DMS 273 (cell line): ENCODE measurements around the gene CLEC11A.

ENCODE experiments used
- DNase-seq: peaks from one replicate; lab custom pipeline; 2025; ENCODE audit not compliant: unreplicated experiment; lab: John Stamatoyannopoulos, UW

The CLEC11A gene, protein sequence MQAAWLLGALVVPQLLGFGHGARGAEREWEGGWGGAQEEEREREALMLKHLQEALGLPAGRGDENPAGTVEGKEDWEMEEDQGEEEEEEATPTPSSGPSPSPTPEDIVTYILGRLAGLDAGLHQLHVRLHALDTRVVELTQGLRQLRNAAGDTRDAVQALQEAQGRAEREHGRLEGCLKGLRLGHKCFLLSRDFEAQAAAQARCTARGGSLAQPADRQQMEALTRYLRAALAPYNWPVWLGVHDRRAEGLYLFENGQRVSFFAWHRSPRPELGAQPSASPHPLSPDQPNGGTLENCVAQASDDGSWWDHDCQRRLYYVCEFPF

DNA sequence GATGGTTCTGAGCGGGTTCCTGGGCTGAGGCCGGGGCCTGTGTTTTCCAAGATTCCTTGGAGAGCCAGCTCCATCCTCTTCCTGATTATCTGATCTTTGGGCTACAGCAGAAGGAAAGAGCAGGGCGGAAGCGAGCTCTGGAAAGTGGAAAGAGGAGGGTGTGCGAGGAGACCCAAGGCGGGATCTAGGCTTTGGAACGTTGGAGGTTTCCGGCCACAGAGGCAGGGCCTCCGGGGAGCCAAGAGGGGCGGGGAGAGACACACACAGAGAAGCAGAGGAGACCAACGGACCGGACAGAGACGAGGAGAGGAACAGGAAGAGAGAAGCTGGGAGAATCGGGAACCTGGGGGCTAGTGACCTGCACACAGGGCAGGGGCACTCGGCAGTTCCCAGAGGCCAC lies at the start of gene CLEC11A:
Gene CLEC11A (plus strand): TSS at position 296 of the 400 bp plus-strand sequence. CDS start 162 bp downstream, outside the sequence.
- DNase-seq: no peak

DNA sequence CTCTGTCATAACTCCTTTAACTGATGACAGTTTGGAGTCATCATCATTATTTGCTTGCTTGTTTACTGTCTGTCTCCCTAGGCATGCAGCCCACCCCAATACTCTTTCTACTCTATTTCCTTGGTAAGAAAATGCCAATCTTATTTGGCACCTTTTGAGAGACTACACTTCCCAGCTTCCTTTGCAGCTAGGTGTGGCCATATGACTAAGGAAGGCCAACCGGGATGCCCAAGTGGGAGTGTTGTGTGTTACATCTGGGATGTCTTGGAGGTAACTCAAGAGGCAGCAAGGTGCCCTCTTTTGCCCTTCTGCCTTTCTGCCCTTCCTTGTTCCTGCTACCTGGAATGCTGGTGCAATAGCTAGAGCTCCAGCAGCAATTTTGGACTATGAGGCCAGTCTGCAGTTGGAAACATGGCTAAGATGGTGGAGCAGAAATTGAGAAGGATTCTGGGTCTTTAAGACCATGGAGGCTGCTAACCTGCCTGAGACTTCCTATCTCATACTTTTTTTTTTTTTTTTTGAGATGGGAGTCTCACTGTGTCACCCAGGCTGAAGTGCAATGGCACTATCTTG lies 46.5 kb upstream of the CLEC11A start:
- no peak for DNase-seq

DNA sequence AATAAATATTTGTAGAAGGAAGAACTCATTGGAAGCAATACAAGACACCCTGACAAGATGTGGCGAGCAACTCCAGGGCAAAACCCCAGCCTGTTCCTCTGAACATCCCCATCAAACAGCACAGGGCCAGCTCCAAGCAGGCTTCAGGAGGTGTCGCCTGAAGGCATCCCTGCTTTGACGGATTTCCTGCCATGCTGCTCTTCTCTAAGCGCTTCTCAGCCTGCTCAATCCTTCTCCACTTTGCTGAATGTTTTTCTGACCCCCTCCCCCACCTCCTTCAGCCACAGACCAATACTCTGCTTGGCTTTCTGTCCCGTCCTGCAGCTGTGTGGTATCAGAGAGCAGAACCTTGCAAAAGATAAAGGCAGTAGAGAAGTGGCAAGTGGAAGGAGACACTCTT lies 45.5 kb upstream of the CLEC11A start:
- DNase-seq: no peak

DNA sequence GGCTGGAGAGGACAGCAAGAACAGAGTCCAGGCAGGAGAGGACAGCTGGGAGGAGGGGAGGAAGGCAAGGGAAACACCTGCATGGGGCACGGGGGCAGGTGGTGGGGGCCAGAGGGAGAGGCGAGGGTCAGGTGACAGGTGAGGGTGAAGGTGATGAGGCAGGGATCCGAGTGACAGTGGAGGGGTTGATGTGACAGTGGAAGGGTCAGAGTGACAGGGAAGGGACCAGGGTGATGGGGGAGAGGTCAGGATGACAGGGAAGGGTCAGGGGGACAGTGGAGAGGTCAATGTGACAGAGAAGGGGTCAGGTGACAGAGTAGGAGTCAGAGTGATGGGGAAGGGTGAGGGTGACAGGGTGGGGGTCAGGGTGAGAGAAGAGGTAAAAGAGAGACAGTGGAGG lies 44.8 kb upstream of the CLEC11A start:
- DNase-seq: no peak

DNA sequence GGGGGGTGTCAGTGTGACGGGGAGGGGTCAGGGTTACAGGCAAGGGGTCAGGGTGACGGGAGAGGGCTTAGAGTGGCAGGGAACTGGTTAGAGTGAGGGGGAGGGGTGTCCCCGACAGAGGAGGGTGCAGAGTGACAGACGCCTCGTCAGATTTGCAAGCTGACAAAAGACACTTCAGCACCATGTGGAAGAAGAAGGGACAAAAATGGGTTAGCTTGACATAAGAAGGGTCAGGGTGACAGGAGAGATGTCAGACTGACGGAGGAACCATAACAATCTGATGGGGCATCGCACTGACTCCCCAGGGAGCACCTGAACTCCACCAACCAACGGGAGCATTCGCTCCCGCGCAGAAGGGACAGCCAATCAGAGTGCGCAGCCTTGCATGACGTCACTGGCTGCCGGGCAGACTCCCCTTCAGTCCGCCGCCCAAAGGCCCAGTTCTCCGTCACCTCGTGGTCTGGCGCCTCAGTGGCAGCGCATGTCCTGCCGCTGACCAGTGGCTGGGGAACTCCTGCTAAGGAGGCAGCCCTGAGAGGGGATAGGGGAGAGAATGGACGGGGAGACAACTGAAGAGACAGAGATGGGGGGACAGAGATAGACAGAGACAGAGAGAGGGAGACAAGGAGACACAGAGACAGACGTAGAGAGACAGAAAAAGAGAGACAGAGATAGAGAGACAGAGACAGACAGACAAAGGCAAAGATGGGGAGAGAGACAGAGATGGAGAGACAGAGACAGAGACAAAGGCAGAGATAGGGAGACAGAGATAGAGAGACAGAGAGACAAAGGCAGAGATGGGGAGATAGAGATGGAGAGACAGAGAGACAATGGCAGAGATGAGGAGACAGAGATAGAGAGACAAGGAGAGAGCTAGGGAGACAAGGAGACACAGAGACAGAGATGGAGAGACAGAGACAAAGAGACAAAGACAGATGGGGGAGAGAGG lies 43.7 kb upstream of the CLEC11A start:
- peak; percentile 83 for DNase-seq

DNA sequence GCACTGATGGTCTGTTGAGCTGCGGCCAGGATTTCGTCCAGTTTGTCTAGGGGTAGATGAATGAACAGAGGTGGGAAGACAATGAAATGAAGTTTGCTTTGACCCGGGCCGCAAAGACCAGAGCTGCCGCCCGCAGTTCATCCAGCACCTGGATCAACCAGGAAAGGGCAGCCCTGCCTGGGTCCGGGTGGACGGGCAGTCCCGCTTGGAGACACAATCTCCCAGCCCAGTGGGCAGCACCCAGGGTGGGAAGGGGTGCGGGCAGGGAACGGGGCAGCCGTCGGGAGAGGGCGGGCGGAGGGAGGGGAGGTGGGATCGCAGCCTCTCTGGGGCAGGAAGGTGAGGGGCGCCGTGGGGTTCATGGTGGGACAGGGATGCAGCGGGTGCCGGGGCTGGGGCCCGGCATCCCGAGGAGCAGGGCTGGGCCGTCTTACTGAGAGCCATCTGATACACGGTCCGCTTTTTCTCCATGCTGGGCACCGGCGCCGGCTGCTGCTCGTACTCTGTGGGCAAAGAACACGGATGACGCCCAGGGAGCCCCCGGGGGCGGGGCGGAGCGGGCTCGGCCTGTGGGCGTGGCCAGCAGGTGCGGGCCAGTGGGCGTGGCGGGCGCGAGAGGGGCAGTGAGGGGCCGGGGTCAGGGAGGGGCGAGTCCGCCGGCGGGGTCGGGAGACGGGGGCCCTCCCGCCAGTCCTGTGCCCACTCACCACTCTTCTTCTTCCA lies 36.7 kb upstream of the CLEC11A start:
- no peak for DNase-seq

DNA sequence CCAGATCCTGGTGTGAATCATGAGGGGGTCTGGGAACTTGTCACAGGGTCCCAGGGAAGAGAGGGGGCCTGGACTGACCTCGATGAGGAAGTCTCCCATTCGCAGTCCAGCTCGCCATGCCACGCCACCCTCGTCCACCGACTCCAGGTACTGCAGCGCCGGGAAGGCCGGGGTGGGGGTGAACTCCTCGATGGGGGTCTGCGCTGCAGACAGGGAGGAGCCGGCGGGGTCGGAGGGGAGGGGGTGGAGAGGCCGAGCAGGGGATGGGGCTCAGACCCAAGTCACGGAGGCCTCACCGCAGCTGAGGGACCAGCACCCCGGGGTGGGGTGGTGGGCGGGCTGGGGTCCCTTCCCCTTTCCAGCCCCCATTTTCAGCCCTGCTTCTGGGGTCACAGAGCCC lies 34.4 kb upstream of the CLEC11A start:
- DNase-seq: no peak

DNA sequence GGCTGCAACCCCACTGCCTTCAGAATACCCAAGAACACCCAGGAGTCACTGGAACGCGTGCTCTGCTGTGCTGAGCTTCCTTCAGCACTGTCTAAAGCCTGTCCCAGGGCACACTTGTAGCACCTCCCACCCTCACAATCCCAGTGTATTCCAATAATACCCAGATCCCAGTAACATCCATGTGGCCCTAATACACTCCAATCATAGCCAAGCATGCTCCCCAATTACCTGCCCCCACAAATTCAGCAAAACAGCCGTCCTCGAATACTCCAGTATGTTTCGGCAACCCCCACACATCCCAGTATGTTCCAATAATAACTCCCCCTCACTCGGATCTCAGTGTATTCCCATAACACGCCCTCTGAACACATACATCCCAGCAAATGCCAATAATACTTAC lies 32.7 kb upstream of the CLEC11A start:
- no peak for DNase-seq

DNA sequence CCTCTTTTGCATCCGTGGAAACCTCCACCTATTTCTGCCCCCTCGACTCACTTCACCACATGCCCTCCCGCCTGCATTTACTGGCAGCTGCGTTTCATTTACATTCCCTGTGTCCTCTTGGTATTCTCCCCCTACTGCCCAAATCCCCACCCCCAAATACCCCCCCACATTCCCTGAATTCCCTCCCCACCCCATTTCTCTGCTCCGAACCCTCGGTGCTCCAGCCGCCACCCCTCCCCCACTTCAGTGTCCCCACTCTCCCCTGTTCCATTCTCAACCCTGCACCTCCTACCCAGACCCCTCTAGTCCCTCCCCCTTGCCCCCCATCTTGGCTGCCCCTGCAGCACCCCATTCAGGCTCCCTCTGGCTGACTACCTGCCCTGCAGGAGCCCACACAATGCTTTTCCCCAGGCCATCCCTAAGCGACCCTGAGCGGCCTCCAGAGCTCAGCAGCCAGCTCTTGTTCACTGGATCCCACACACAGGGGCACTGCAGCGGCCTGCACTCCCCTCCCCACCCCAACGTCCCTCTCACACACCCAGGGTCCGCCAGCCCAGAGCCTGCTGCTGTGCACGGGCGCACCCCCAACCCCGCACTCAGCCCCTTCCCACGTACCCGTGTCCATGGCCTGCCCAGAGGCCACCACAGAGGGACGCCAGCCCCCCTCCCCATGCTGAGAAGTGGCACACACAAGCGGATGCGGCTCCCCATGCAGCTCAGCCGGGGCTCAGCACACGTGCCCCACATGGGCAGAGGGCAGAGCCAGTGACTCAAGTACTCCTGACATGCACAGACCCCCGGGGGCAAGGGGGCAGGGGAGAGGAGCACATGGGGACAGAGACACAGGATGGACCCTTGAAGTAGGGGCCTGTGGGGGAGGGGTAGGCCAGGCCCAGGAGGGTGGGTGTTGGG lies 29.8 kb upstream of the CLEC11A start:
- no peak for DNase-seq

DNA sequence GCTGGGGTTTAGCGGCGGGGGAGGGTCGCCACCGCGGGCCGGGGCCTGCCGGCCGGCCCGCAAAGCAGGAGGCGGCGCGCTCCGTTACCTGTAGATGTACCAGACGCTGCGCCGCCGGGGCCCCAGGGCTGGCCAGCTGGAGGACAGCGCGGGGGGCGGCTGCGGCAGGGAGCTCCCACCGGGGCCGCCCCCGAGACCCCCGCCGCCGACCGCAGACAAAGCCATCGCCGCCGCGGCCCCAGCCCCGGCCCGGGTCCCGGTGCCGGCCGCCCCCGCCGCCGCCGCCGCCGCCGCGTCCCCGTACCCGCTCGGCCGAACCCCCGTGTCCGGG lies 28.4 kb upstream of the CLEC11A start:
- DNase-seq: no peak

DNA sequence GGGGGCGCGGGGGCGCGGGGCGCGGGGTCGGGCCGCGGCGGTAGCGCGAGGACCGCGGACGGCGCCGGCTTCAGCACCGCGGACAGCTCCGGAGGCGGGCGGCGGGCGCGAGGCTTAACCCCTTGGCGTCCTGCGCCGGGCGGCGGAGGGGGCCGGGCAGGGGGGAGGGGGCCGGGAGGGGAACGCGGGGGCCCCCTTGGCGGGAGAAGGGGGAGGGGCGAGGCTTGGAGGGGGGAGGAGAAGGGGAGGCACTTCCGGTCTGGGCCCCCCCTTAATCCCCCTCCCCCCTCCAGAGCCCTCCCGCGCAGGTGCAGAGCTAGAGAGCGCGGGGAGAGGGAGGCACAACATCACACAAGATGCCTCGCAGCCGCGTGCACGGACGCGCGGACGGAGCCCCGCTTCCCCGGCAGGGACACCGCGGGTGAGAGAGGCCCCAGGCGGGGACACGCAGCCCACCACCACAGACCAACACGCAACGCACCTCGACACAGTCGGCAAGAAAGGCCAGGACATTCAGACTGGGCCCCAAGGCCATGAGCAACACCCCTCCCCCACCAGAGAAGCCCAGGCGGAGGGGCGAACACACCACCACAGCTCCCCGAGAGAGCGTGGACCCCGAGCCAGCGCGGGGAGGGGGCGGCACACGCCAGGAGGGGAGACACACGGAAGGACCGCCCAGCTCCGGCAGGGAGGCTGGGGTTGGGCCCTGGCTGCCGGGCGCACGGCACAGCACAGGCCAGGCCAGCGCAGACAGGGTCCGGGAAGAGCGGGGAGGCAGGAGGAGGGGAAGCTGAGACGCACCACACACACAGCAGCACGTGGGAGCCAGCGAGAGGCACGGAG lies 27.7 kb upstream of the CLEC11A start:
- DNase-seq: peak; percentile 43

DNA sequence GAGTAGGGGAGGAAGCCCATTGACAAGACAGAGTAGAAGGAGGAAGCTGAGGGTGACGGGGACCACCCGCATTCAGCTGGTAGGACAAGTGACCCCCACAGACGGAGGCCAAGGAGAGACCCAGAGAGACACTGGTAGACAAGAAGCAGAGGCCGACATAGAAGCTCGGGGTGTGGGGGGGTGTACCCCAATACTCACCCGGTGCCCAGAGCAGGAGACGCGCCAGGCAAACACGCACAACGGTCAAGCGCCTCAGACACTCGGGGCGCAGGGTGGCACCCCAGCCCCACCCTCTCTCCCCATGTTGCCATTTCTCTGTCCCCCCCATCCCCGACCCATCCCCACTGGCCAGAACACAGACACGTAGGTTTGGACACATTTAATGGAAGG lies 27.1 kb upstream of the CLEC11A start:
- DNase-seq: no peak

DNA sequence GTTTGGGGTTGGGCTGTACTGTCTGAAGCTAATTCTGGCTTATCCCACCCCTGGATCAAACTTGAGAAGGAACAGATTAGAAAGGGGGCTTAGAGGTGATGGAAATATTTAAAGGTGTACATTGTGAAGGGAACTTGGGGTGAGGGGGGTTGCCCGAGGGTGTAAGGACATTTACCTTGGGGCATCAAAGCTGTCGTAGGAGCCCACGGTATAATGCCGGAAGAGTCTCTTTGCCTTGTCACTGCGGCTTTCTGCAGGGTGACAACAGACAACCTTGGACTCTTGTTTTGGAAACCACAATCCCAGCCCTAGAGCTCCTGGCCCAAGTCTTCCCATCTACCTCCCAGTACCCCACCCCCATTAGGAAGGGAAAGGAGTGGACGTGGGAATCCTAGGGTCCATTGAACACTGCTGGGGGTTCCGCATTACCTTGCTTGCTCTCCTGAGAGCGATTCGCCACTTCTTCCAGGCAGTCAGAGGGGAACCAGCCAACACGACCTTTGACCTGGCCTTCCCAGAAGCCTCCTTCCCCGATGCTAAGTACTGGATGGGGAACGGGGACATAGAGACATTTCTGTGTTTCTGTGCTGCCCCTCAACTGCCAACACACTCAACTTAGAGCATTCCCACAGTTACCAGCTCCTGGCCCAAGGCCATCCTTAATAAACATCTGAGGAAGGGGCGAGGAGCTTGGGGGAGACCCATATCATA lies 25.6 kb upstream of the CLEC11A start:
- DNase-seq: no peak

DNA sequence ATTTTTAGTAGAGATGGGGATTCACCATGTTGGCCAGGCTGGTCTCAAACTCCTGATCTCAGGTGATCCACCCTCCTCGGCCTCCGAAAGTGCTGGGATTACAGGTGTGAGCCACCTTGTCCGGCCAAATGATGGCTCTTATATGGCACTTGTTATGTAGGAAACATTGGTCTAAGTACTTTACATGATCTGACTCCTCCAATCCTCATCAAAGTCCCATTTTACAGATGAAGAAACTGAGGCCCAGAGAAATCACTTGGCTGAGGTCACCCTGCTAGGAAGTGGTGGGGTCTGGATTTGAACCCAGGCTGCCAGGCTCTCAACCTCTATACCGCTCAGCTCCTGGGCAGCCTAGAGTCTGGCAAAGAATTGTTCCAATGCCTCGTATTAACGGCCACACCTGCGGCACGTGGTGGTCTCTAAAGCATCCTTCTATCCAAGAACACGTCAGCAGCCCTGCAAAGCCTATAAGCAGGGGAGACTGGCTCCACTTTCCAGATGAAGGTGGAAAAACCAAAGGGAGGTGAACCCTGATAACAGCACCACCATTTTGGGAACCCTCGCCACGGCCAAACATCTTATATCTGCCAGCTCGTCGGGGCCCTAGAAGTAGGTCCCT lies 21.7 kb upstream of the CLEC11A start:
- DNase-seq: no peak

DNA sequence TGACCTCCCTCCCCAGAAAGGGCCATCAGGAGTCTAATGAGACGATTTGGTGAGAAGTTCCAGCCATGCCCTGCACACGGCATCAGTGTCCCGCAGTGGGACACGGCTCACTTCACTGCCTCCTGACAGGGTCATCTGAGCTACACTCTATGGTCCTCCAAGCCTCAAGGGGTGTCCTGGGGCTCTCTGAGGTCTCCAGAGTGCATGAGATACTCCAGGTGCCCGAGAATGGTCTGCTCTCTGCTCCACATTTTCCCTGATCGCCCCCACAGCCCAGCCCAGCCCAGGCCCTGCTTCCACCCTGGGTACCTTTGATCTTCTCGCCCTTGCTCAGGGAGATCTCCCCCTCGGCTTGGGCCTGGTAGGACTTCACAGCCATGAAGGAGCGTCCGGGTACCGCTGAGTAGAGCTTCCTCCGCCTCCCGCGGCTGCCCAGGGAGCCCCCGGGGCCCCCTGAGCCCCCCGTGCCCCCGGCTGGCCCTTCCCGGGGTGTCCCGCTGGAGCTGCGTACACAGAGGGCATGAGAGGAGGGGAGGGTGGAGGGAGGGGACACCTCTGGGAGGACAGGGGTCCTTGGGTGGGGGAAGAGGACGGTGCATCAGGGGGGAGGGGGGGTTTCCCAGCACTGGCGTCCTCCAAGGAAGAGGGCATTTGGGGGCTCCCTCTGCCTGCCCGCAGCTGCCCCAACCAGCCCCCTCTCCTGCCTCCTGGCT lies 20.9 kb upstream of the CLEC11A start:
- DNase-seq: no peak

DNA sequence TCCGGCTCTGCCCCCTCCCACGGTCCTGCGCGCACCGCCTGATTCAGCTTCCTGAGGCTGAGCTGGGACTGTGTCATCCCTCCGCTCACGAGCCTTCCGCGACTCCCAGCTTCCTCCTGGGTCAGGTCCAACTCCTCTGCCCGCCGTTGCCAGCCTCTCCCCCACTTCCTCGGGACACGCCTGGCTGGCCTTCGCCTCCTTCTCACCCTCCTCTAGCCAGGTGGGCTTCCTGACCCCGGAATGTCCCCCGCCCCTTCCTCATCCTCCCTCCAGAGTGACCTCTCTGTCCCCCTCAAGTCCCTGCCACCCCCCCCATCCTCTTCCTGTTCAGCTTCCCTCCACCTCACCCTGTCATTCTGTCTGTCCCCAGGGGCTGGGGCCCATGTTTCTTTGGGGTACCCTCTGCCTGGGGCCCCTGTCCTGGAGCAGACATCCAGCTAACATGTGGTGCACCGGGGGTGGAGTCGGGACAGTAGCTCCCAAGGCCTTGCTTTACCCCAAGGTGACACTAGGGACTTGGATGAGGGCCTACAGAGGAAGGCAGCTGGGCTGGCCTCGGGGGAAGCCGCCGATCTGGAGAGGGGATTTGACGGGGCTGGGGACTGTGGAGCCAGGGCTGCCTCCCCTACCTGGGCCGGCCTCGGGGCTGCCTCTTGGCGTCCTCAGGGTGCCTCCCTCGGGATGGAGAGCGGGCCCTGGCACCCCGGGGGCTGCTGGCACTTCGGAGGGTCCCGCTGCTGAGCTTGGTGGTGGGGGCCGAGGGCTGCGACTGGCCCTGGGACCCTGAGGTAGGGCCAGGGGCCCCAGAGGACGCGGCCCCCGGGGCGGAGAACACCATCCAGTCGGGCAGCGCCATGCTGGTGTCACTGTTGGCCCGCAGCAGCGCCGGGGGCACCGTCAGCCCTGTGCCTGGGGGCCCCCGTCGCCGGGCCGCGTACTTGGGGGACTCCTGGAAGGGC lies 20.0 kb upstream of the CLEC11A start:
- no peak for DNase-seq
